A549 (cell line): ENCODE measurements around the gene SFRP5. TPM values are rescaled to one million over a fixed set of nuclear protein-coding genes. Genes with fewer than 3 reads are reported as not detected.

Source experiments
- ATAC-seq, 2 experiments: fragments of 200-7000 bp in 1 of 2; fragments of >200 bp in 1 of 2; cut with Nextera tagmentation in 1 of 2; cut with Tn5 transposase in 1 of 2; 3 replicates each; pipeline versions ENCODE4 v1.8.0 to v1.9.1; 2018 to 2020; ENCODE audit warnings: mild to moderate bottlenecking in 1 of 2, moderate library complexity in 1 of 2
- CTCF ChIA-PET: fragments of 300-600 bp; sonication (Branson Sonifier 250); formaldehyde crosslinking; extraction: SDS; loops from one replicate; lab custom pipeline; 2021; ENCODE audit warnings: antibody characterized with exemption, inconsistent platforms; lab: Yijun Ruan, JAX
- POLR2A ChIA-PET: fragments of 350-600 bp; formaldehyde crosslinking; extraction: SDS; loops from one replicate; lab custom pipeline; 2021; ENCODE audit warnings: antibody characterized with exemption, inconsistent platforms; lab: Yijun Ruan, JAX
- DNase-seq, 2 experiments: peaks; one replicate each; pipeline versions ENCODE4 v3.0.0 to v3.0.0-alpha.2; 2011 to 2016; ENCODE audit warnings: low read depth in 1 of 2, low spot score in 1 of 2
- FAIRE-seq: peaks from 2 replicates; lab custom pipeline; 2011; peaks lifted over from hg19 to GRCh38; lab: Jason Lieb, UNC
- H3K27ac ChIP-seq, 2 experiments: fragments of >200 bp; sonication (Bioruptor Twin); formaldehyde crosslinking; 3 replicates each; pipeline ENCODE4 v1.5.1; 2016 to 2017
- H3K4me1 ChIP-seq: fragments of >200 bp; sonication (Bioruptor Twin); formaldehyde crosslinking; 3 replicates; pipeline ENCODE4 v1.6.1; 2016
- H3K4me2 ChIP-seq: fragments of >200 bp; sonication (Bioruptor Twin); formaldehyde crosslinking; 3 replicates; pipeline ENCODE4 v1.6.1; 2016
- H3K4me3 ChIP-seq: fragments of >200 bp; sonication (Bioruptor Twin); formaldehyde crosslinking; 3 replicates; pipeline ENCODE4 v1.5.1; 2016
- H3K9me3 ChIP-seq: fragments of >200 bp; sonication (Bioruptor Twin); formaldehyde crosslinking; 3 replicates; pipeline ENCODE4 v1.6.1; 2016
- ATOH8 ChIP-seq: fragments of 250-450 bp; sonication (Bioruptor Pico); IDR thresholded peaks from 2 replicates; pipeline ENCODE4 v1.5.0; 2020; ENCODE audit warnings: low read depth, mild to moderate bottlenecking, moderate library complexity
- CBX2 ChIP-seq: fragments of 200-600 bp; sonication (generic); IDR thresholded peaks from 2 replicates; pipeline ENCODE4 v1.6.1; 2016; ENCODE audit warnings: low read depth, mild to moderate bottlenecking, borderline replicate concordance
- CHD2 ChIP-seq: fragments of 150-350 bp; IDR thresholded peaks from 2 replicates; pipeline ENCODE4 v1.6.1; 2014; ENCODE audit warnings: low read length; ENCODE audit not compliant: partially characterized antibody
- CHD4 ChIP-seq: fragments of 200-600 bp; sonication (generic); IDR thresholded peaks from 2 replicates; pipeline ENCODE4 v1.6.1; 2016; ENCODE audit warnings: antibody characterized with exemption, mild to moderate bottlenecking, borderline replicate concordance
- E2F6 ChIP-seq: IDR thresholded peaks from 2 replicates; pipeline ENCODE4 v1.6.1; 2012; ENCODE audit warnings: low read depth, borderline replicate concordance
- ELK1 ChIP-seq: fragments of 150-350 bp; IDR thresholded peaks from 2 replicates; pipeline ENCODE4 v1.6.1; 2014; ENCODE audit warnings: low read depth, mild to moderate bottlenecking, low read length
- EP300 ChIP-seq, 2 experiments: fragments of >200 bp; sonication (Bioruptor Twin); formaldehyde crosslinking; IDR thresholded peaks; 2 replicates in 1 of 2; 3 replicates in 1 of 2; pipeline ENCODE4 v1.6.1; 2016 to 2017
- ESRRA ChIP-seq: fragments of 150-350 bp; IDR thresholded peaks from 2 replicates; pipeline ENCODE4 v1.6.1; 2014; ENCODE audit warnings: mild to moderate bottlenecking, low read length, borderline replicate concordance
- FOSB ChIP-seq: fragments of 250-450 bp; sonication (Bioruptor Pico); IDR thresholded peaks from 2 replicates; pipeline ENCODE4 v1.5.0; 2020; ENCODE audit warnings: mild to moderate bottlenecking, moderate library complexity
- FOXS1 ChIP-seq: fragments of 250-450 bp; sonication (Bioruptor Pico); IDR thresholded peaks from 2 replicates; pipeline ENCODE4 v1.5.0; 2020; ENCODE audit warnings: mild to moderate bottlenecking, moderate library complexity
- HDAC2 ChIP-seq: fragments of 200-600 bp; sonication (generic); IDR thresholded peaks from 2 replicates; pipeline ENCODE4 v1.6.1; 2016
- HES2 ChIP-seq: fragments of >200 bp; sonication (Bioruptor Twin); formaldehyde crosslinking; IDR thresholded peaks from 2 replicates; pipeline ENCODE4 v1.6.1; 2016
- HOXA7 ChIP-seq: fragments of 250-450 bp; sonication (Bioruptor Pico); IDR thresholded peaks from 2 replicates; pipeline ENCODE4 v1.5.0; 2020; ENCODE audit warnings: mild to moderate bottlenecking, moderate library complexity
- JUNB ChIP-seq: fragments of >200 bp; sonication (Bioruptor Twin); formaldehyde crosslinking; IDR thresholded peaks from 2 replicates; pipeline ENCODE4 v1.6.1; 2016
- MAX ChIP-seq: IDR thresholded peaks from 2 replicates; pipeline ENCODE4 v1.6.1; 2012
- MAZ ChIP-seq: fragments of 150-350 bp; IDR thresholded peaks from 2 replicates; pipeline ENCODE4 v1.6.1; 2014; ENCODE audit warnings: antibody characterized with exemption, low read depth, low read length, borderline replicate concordance
- NFE2L2 ChIP-seq: fragments of 150-350 bp; conservative IDR thresholded peaks from 2 replicates; pipeline ENCODE4 v1.6.1; 2014; ENCODE audit warnings: low read length
- NPAS2 ChIP-seq: fragments of 250-450 bp; sonication (Bioruptor Pico); IDR thresholded peaks from 2 replicates; pipeline ENCODE4 v1.8.0; 2022; ENCODE audit warnings: mild to moderate bottlenecking, moderate library complexity, borderline replicate concordance
- NR3C1 ChIP-seq: fragments of >200 bp; sonication (Bioruptor Twin); formaldehyde crosslinking; IDR thresholded peaks from 3 replicates; pipeline ENCODE4 v1.6.1; 2017
- PBX3 ChIP-seq: IDR thresholded peaks from 2 replicates; pipeline ENCODE4 v1.6.1; 2012
- POLR2AphosphoS2 ChIP-seq: conservative IDR thresholded peaks from 2 replicates; pipeline ENCODE4 v1.6.1; 2012; ENCODE audit warnings: low read length, improper control_type of control experiment, inconsistent platforms
- SMC3 ChIP-seq: fragments of >200 bp; sonication (Bioruptor Twin); formaldehyde crosslinking; IDR thresholded peaks from 3 replicates; pipeline ENCODE4 v1.6.1; 2018; ENCODE audit warnings: inconsistent platforms
- USF2 ChIP-seq: fragments of 450-650 bp; IDR thresholded peaks from 2 replicates; pipeline ENCODE4 v1.6.1; 2014; ENCODE audit warnings: antibody characterized with exemption
- ZC3H11A ChIP-seq: fragments of 450-650 bp; IDR thresholded peaks from 2 replicates; pipeline ENCODE4 v1.6.1; 2014; ENCODE audit warnings: antibody characterized with exemption, mild to moderate bottlenecking
- ZFP36 ChIP-seq: fragments of 450-650 bp; IDR thresholded peaks from 2 replicates; pipeline ENCODE4 v1.6.1; 2014; ENCODE audit warnings: borderline replicate concordance; ENCODE audit not compliant: partially characterized antibody
- ZNF302 ChIP-seq: fragments of 250-450 bp; sonication (Bioruptor Pico); IDR thresholded peaks from 2 replicates; pipeline ENCODE4 v1.9.0; 2021; ENCODE audit warnings: inconsistent platforms, mild to moderate bottlenecking, moderate library complexity
- WGBS: methylation state at CpG from one replicate; pipeline ENCODE4 v1.1.6; 2017; ENCODE audit errors: missing lambda C conversion rate; 5-methylcytosine and 5-hydroxymethylcytosine counted together
- polyA plus RNA-seq, 4 experiments: library from polyadenylated mRNA; depleted of rRNA in 3 of 4; stranded (reverse); fragments of >200 nt; fragmentation: RNase III in 1 of 4; extraction: RNeasy Plus Mini Kit Qiagen cat#74134 plus additional on column Dnase treatment in 1 of 4; gene quantifications; 2 replicates in 3 of 4; 3 replicates in 1 of 4; pipeline ENCODE4 v1.2.3, GENCODE V29; 2011 to 2017

Gene SFRP5
- polyA plus RNA-seq, 2 of the 4 experiments (the other 2 are of a cell fraction), result 0.50 to 1.2 TPM

GRCh38 chr10:97779975-97780374 lies 8.2 kb upstream of the SFRP5 start:
- no peak overlapping the region for H3K4me3 ChIP-seq
- H3K9me3 ChIP-seq, result no peaks in the 10 kb centered on the region
- no peak for ATAC-seq
- TF ChIP-seq EP300 (IDR thresholded peaks at IDR 0.05) (no peak), ZFP36 (peak; percentile 27), CBX2 (no peak)
- no peak overlapping the region for H3K27ac ChIP-seq
- 82% methylated on average over 3 of the region's 3 CpGs for WGBS
- no peak for FAIRE-seq
- no peak for DNase-seq
- no peak overlapping the region for H3K4me2 ChIP-seq
- ChIA-PET CTCF (interaction anchor here (1.3 to 11.6 kb wide), 5 partner anchors 12 to 266 kb away, joined by 3 to 82 read pairs (median 7); no protein-coding TSS in a partner anchor), POLR2A (no interaction called here)
- no peaks in the 10 kb centered on the region for H3K4me1 ChIP-seq

- DNase-seq (no peak), ATAC-seq (no peak), FAIRE-seq (no peak)
- no peaks in the 10 kb centered on the region for H3K9me3 ChIP-seq
- 66% methylated on average over 4 of the region's 4 CpGs for WGBS
- CTCF ChIA-PET, result interaction anchor here (1.3 to 11.6 kb wide), 4 partner anchors 12 to 262 kb away, joined by 3 to 82 read pairs (median 6); no protein-coding TSS in a partner anchor
- no peak overlapping the region for H3K4me2 ChIP-seq
- no peaks in the 10 kb centered on the region for H3K4me1 ChIP-seq
- POLR2A ChIA-PET, result no interaction called here
- no peak overlapping the region for H3K27ac ChIP-seq
- TF ChIP-seq PBX3, result no peak
- TF ChIP-seq CHD4, result no peak
- TF ChIP-seq CBX2, result no peak
- TF ChIP-seq NR3C1, result no peak
- TF ChIP-seq ZNF302 (CRISPR knock-in tag), result no peak
- TF ChIP-seq FOSB (CRISPR knock-in tag), result no peak
- no peak for TF ChIP-seq ESRRA
- no peak for TF ChIP-seq HDAC2
- TF ChIP-seq EP300 (IDR thresholded peaks at IDR 0.05), result no peak
- no peak for TF ChIP-seq USF2
- no peak for TF ChIP-seq HES2
- H3K4me3 ChIP-seq, result no peak overlapping the region
Measured at GRCh38 chr10:97779492-97779891, 7.7 kb upstream of the SFRP5 start.

GRCh38 chr10:97778452-97779302 lies 6.9 kb upstream of the SFRP5 start:
- H3K4me1 ChIP-seq, result no peaks in the 10 kb centered on the region
- TF ChIP-seq NPAS2 (CRISPR knock-in tag), result no peak
- no peak for TF ChIP-seq POLR2AphosphoS2
- TF ChIP-seq MAZ, result no peak
- TF ChIP-seq HOXA7 (CRISPR knock-in tag), result no peak
- TF ChIP-seq SMC3, result no peak
- TF ChIP-seq FOSB (CRISPR knock-in tag), result no peak
- TF ChIP-seq ZFP36, result no peak
- no peak for TF ChIP-seq CHD2
- TF ChIP-seq ESRRA, result no peak
- no peak for TF ChIP-seq E2F6
- no peak for TF ChIP-seq ATOH8 (CRISPR knock-in tag)
- no peak for TF ChIP-seq ELK1
- TF ChIP-seq FOXS1, result no peak
- TF ChIP-seq MAX, result no peak
- TF ChIP-seq CHD4, result no peak
- no peak for TF ChIP-seq ZC3H11A
- TF ChIP-seq NFE2L2, result no peak
- TF ChIP-seq JUNB, result no peak
- ATAC-seq, result no peak
- H3K4me3 ChIP-seq, result no peak overlapping the region
- no peak overlapping the region for H3K27ac ChIP-seq
- 80% methylated on average over 11 of the region's 11 CpGs for WGBS
- no peak for DNase-seq
- no peaks in the 10 kb centered on the region for H3K9me3 ChIP-seq
- H3K4me2 ChIP-seq, result no peak overlapping the region
- ChIA-PET POLR2A (no interaction called here), CTCF (interaction anchor here (0.6 to 11.6 kb wide), 4 partner anchors 13 to 263 kb away, joined by 3 to 82 read pairs (median 6); no protein-coding TSS in a partner anchor)
- FAIRE-seq, result no peak
